IMR-90 (cell line): ENCODE data around the gene LYZL6. TPM values are rescaled to one million over a fixed set of nuclear protein-coding genes. Genes with fewer than 3 reads are reported as not detected.

Experiments
- ATAC-seq: fragments of 200-7000 bp; cut with Tn5 transposase; 2 replicates; pipeline ENCODE4 v1.9.1; 2020; ENCODE audit warnings: low read depth, mild to moderate bottlenecking, moderate library complexity
- BruUV-seq: library from RNA; stranded (reverse); fragments of 400-500 nt; replicated peaks from 2 replicates; lab custom pipeline; 2021; lab: Mats Ljungman, UMichigan
- CTCF ChIA-PET: fragments of 300-600 bp; formaldehyde crosslinking; extraction: SDS; loops from one replicate; lab custom pipeline; 2021; ENCODE audit warnings: antibody characterized with exemption; lab: Yijun Ruan, JAX
- POLR2A ChIA-PET: fragments of 300-600 bp; sonication (Branson Sonifier 250); formaldehyde crosslinking; loops from one replicate; lab custom pipeline; 2022; ENCODE audit warnings: antibody characterized with exemption; ENCODE audit not compliant: unreplicated experiment; lab: Charles Lee
- DNase-seq: peaks from one replicate; pipeline ENCODE4 v3.0.0; 2013
- H2AFZ ChIP-seq: replicated peaks from 2 replicates; pipeline ENCODE3; 2013; ENCODE audit warnings: low read length, mild to moderate bottlenecking; ENCODE audit not compliant: poor library complexity
- H2AK5ac ChIP-seq: 2 replicates; pipeline ENCODE4 v1.6.1; 2013; ENCODE audit warnings: low read depth, low read length, inconsistent platforms
- H2AK9ac ChIP-seq: replicated peaks from 2 replicates; pipeline ENCODE3; 2013; ENCODE audit warnings: mild to moderate bottlenecking, low read depth, low read length, moderate library complexity; ENCODE audit not compliant: poor library complexity
- H2BK120ac ChIP-seq: 2 replicates; pipeline ENCODE4 v1.6.1; 2013; ENCODE audit warnings: low read depth, low read length, inconsistent platforms
- H2BK15ac ChIP-seq: 3 replicates; pipeline ENCODE4 v1.6.1; 2013; ENCODE audit warnings: low read depth, low read length, inconsistent platforms
- H2BK20ac ChIP-seq: 2 replicates; pipeline ENCODE4 v1.6.1; 2013; ENCODE audit warnings: low read depth, mild to moderate bottlenecking, inconsistent platforms, low read length, moderate library complexity
- H2BK5ac ChIP-seq: 2 replicates; pipeline ENCODE4 v1.6.1; 2013; ENCODE audit warnings: mild to moderate bottlenecking, low read depth, low read length, inconsistent platforms; ENCODE audit not compliant: poor library complexity, severe bottlenecking
- H3K14ac ChIP-seq: replicated peaks from 2 replicates; pipeline ENCODE4 v1.6.1; 2013; ENCODE audit warnings: low read depth, low read length, inconsistent platforms
- H3K18ac ChIP-seq: 2 replicates; pipeline ENCODE4 v1.6.1; 2013; ENCODE audit warnings: low read depth, low read length, control low read depth
- H3K23ac ChIP-seq: 2 replicates; pipeline ENCODE4 v1.6.1; 2013; ENCODE audit warnings: low read depth, low read length, inconsistent platforms
- H3K27ac ChIP-seq: 2 replicates; pipeline ENCODE4 v1.5.1; 2013; ENCODE audit warnings: mild to moderate bottlenecking, control low read depth, low read length; ENCODE audit not compliant: insufficient read depth
- H3K27me3 ChIP-seq: 2 replicates; pipeline ENCODE4 v1.6.1; 2013; ENCODE audit warnings: low read length; ENCODE audit not compliant: control insufficient read depth, insufficient read depth
- H3K36me3 ChIP-seq: 2 replicates; pipeline ENCODE4 v1.6.1; 2013; ENCODE audit warnings: low read length, mixed read lengths; ENCODE audit not compliant: control insufficient read depth, insufficient read depth
- H3K4ac ChIP-seq: 2 replicates; pipeline ENCODE4 v1.6.1; 2013; ENCODE audit warnings: low read depth, low read length, inconsistent platforms
- H3K4me1 ChIP-seq: 2 replicates; pipeline ENCODE4 v1.6.1; 2013; ENCODE audit warnings: low read length, mixed read lengths; ENCODE audit not compliant: control insufficient read depth, insufficient read depth
- H3K4me2 ChIP-seq: 2 replicates; pipeline ENCODE4 v1.6.1; 2013; ENCODE audit warnings: low read depth, mild to moderate bottlenecking, control low read depth, low read length, moderate library complexity
- H3K4me3 ChIP-seq: 2 replicates; pipeline ENCODE4 v1.5.1; 2013; ENCODE audit warnings: low read depth, mild to moderate bottlenecking, control low read depth, low read length, moderate library complexity; ENCODE audit not compliant: insufficient read depth
- H3K56ac ChIP-seq: 2 replicates; pipeline ENCODE4 v1.6.1; 2013; ENCODE audit warnings: low read length, inconsistent platforms; ENCODE audit not compliant: insufficient read depth; ENCODE audit errors: extremely low read depth
- H3K79me1 ChIP-seq, 2 experiments: 2 replicates each; pipeline ENCODE4 v1.6.1; 2013; ENCODE audit warnings: low read length in 2 of 2, inconsistent platforms in 1 of 2, low read depth in 1 of 2
- H3K9ac ChIP-seq: 2 replicates; pipeline ENCODE4 v1.6.1; 2013; ENCODE audit warnings: low read depth, low read length, control low read depth
- H3K9me1 ChIP-seq: 2 replicates; pipeline ENCODE4 v1.6.1; 2013; ENCODE audit warnings: low read length, inconsistent platforms; ENCODE audit not compliant: insufficient read depth
- H3K9me3 ChIP-seq: 2 replicates; pipeline ENCODE4 v1.6.1; 2013; ENCODE audit warnings: low read length; ENCODE audit not compliant: control insufficient read depth, insufficient read depth
- H4K20me1 ChIP-seq: 2 replicates; pipeline ENCODE4 v1.6.1; 2013; ENCODE audit warnings: low read length, inconsistent platforms; ENCODE audit not compliant: insufficient read depth
- H4K5ac ChIP-seq: 2 replicates; pipeline ENCODE4 v1.6.1; 2013; ENCODE audit warnings: mild to moderate bottlenecking, low read depth, low read length, control low read depth
- H4K8ac ChIP-seq, 2 experiments: 2 replicates each; pipeline ENCODE4 v1.6.1; 2013; ENCODE audit warnings: low read depth in 2 of 2, low read length in 2 of 2, control low read depth in 1 of 2, inconsistent platforms in 1 of 2
- H4K91ac ChIP-seq: 2 replicates; pipeline ENCODE4 v1.6.1; 2013; ENCODE audit warnings: low read depth, low read length, inconsistent platforms; ENCODE audit not compliant: insufficient read depth
- BHLHE40 ChIP-seq: fragments of 150-350 bp; IDR thresholded peaks from 2 replicates; pipeline ENCODE4 v1.6.1; 2016; ENCODE audit warnings: mild to moderate bottlenecking, low read depth, low read length
- MAFK ChIP-seq: IDR thresholded peaks from 2 replicates; pipeline ENCODE4 v1.6.1; 2012; ENCODE audit warnings: low read depth, low read length, improper control_type of control experiment
- NFE2L2 ChIP-seq: fragments of 150-350 bp; IDR thresholded peaks from 2 replicates; pipeline ENCODE4 v1.6.1; 2016; ENCODE audit warnings: low read depth, mild to moderate bottlenecking, low read length
- USF2 ChIP-seq: fragments of 150-350 bp; IDR thresholded peaks from 2 replicates; pipeline ENCODE4 v1.6.1; 2017; ENCODE audit warnings: mild to moderate bottlenecking, antibody characterized with exemption, low read length, low read depth
- WGBS, 2 experiments: methylation state at CpG; one replicate each; pipeline versions ENCODE4 v1.1.5 to v1.1.7; 2013; ENCODE audit warnings: missing lambda C conversion rate in 2 of 2; ENCODE audit not compliant: insufficient read length in 1 of 2; ENCODE audit errors: extremely low coverage in 2 of 2; 5-methylcytosine and 5-hydroxymethylcytosine counted together
- dilution Hi-C: fragments of 300-500 bp; cut with HindIII; formaldehyde crosslinking; loops from one replicate; pipeline ENCODE4 v1.14.3; 2018; ENCODE audit warnings: low sequenced_read_pairs; ENCODE audit not compliant: unreplicated experiment
- in situ Hi-C: fragments of 300-500 bp; cut with MboI; formaldehyde crosslinking; loops from 3 replicates; pipeline ENCODE4 v1.14.3; 2019; ENCODE audit warnings: low sequenced_read_pairs, inconsistent platforms, mixed read lengths
- intact Hi-C: fragments of 100-400 bp; cut with micrococcal nuclease; formaldehyde crosslinking; loops from 2 replicates; pipeline ENCODE4 v1.10.0; 2022
- polyA plus RNA-seq, 3 experiments: library from polyadenylated mRNA; depleted of rRNA; stranded (reverse); fragments of >200 nt; gene quantifications; 2 replicates each; pipeline ENCODE4 v1.2.3, GENCODE V29; 2012; ENCODE audit warnings: low replicate concordance in 1 of 3
- total RNA-seq: library from RNA; depleted of rRNA; stranded (reverse); fragments of >200 nt; gene quantifications from 2 replicates; pipeline ENCODE4 v1.2.3, GENCODE V29; 2012

LYZL6 gene
- total and polyA plus RNA-seq, 2 of the 4 experiments (the other 2 are of a cell fraction) = not detected

- Histone ChIP-seq H3K4me1 (no peaks in the 10 kb centered on the region), H3K18ac (no peak overlapping the region), H4K91ac (no peak overlapping the region), H2AK9ac (no peak overlapping the region), H3K4me2 (no peak overlapping the region), H2AK5ac (no peak overlapping the region), H3K9ac (no peak overlapping the region), H4K8ac (no peak overlapping the region), H3K4me3 (no peak overlapping the region), H2BK120ac (no peak overlapping the region), H3K4ac (no peak overlapping the region), H3K27me3 (peaks cover 2% of the 10 kb centered on the region), H2BK15ac (no peak overlapping the region), H3K56ac (no peak overlapping the region), H2AFZ (no peak overlapping the region), H4K20me1 (no peaks in the 10 kb centered on the region), H3K27ac (no peak overlapping the region), H3K9me3 (no peaks in the 10 kb centered on the region), H2BK20ac (no peak overlapping the region), H3K9me1 (no peaks in the 10 kb centered on the region; the same call in 1 of the 2 replicates), H3K14ac (no peak overlapping the region), H3K23ac (no peak overlapping the region), H4K5ac (no peak overlapping the region), H3K36me3 (no peaks in the 10 kb centered on the region), H2BK5ac (no peak overlapping the region), H3K79me1 (no peaks in the 10 kb centered on the region)
- 40% methylated on average over 1 of the region's 7 CpGs; no CpG with 5 or more reads in 1 of the 2 experiments for WGBS, 2 experiments
- DNase-seq = no peak
- ATAC-seq = no peak
- POLR2A ChIA-PET = no interaction called here
- dilution Hi-C loops (no loop called here), intact Hi-C loops (no loop called here), in situ Hi-C loops (no loop called here)
- TF ChIP-seq NFE2L2 (no peak), BHLHE40 (no peak), MAFK (no peak), USF2 (no peak)
- no TSS peak for BruUV-seq
- CTCF ChIA-PET = no interaction called here
Measured at GRCh38 chr17:35894206-35894605, 49.3 kb downstream of the LYZL6 start.
